Measurements from ENCODE around the gene TXNRD1. TPM values are rescaled to one million over a fixed set of nuclear protein-coding genes. Genes with fewer than 3 reads are reported as not detected.

Gene TXNRD1
- total and polyA plus RNA-seq, 8 donors, result 19.4 to 208 (median 76.8) TPM

DNA sequence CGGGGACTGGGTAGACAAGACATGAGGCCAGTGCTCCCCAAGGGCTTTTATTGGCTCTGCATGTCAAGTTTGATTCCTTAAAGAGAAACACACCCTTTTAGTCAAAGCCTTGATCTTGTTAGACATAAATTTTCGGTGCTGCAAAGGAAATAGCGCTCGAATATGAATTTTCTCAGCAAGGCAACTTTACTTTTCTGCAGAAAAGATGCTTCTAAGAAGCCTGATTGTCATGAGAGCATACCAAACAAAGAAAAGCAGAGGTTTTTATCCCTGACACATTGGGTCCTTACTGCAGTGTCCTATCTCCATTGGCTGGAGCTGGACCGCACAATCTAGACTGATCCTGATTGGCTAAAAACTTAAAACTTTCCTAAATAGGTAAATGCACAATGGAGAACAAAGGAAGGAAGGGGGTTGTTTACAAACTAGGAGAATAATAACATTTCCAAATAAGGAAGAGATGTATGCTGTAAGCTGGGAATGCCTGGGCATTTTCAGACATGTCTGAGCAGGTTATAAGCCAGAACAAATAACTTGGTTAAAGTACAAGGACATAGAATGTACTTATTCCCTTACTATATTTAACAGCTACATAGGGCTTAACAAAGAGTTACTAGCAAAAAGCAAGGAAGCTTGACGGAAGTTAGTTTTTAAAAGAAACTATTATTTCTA, 17.2 kb downstream of the TXNRD1 start:
- no peaks in the 10 kb centered on the region for H3K27me3 ChIP-seq
- no peak overlapping the region for H3K4me3 ChIP-seq
- H3K4me1 ChIP-seq, result no peaks in the 10 kb centered on the region
- WGBS, 5 donors, result 88 to 96% (median 94%) methylated on average over 6 of the region's 6 CpGs
- TF ChIP-seq POLR2A (IDR thresholded peaks at IDR 0.05) (no peak), POLR2AphosphoS5 (IDR thresholded peaks at IDR 0.05) (no peak), CTCF (IDR thresholded peaks at IDR 0.05) (no peak), EP300 (IDR thresholded peaks at IDR 0.05) (no peak)
- no peak overlapping the region for H3K27ac ChIP-seq
- no peaks in the 10 kb centered on the region for H3K36me3 ChIP-seq
- no peak for DNase-seq
- peaks cover 11 to 43% (median 36%) of the 10 kb centered on the region in 4 donors for H3K9me3 ChIP-seq
- intact Hi-C loops (cut with DNase I; ENCODE audit: low total_unique reads), result no loop called here

- no peaks in the 10 kb centered on the region for H3K27me3 ChIP-seq
- no peaks in the 10 kb centered on the region for H3K36me3 ChIP-seq
- H3K4me1 ChIP-seq, result no peaks in the 10 kb centered on the region
- 91 to 98% (median 94%) methylated on average over 7 of the region's 7 CpGs for WGBS, 5 donors
- intact Hi-C loops (cut with DNase I; ENCODE audit: low total_unique reads), result no loop called here
- TF ChIP-seq EP300 (IDR thresholded peaks at IDR 0.05) (no peak), POLR2AphosphoS5 (IDR thresholded peaks at IDR 0.05) (no peak), CTCF (IDR thresholded peaks at IDR 0.05) (no peak), POLR2A (IDR thresholded peaks at IDR 0.05) (no peak)
- H3K9me3 ChIP-seq, result peaks cover 11 to 43% (median 36%) of the 10 kb centered on the region in 4 donors
- H3K27ac ChIP-seq, result no peak overlapping the region
- H3K4me3 ChIP-seq, result no peak overlapping the region
- DNase-seq, result no peak
Measured at GRCh38 chr12:104234926-104235499, 19.4 kb downstream of the TXNRD1 start.

DNA sequence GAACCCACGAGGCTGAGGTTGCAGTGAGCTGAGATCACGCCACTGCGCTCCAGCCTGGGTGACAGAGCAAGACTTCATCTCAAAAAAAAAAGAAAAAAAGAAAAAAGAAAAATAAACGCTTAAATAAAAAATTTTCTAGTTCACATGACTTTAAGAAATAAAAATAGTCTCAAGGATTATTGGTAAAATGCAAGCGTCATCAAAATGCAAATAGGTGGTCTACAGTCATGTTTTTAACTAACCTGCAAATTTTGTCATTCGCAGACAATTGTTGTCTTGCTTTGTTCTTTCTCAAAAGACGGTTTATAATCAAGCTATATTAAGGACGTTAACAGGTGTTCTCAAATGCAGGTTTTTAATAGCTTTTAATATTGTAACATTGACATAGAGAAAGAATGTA, 22.4 kb downstream of the TXNRD1 start:
- no peaks in the 10 kb centered on the region for H3K4me1 ChIP-seq
- DNase-seq, result no peak
- intact Hi-C loops (cut with DNase I; ENCODE audit: low total_unique reads), result no loop called here
- H3K27ac ChIP-seq, result no peak overlapping the region
- no peaks in the 10 kb centered on the region for H3K27me3 ChIP-seq
- H3K36me3 ChIP-seq, result no peaks in the 10 kb centered on the region
- no peak overlapping the region for H3K4me3 ChIP-seq
- 88 to 95% (median 92%) methylated on average over 8 of the region's 8 CpGs for WGBS, 5 donors
- H3K9me3 ChIP-seq, result peaks cover 7 to 32% (median 26%) of the 10 kb centered on the region in 4 donors
- no peak for TF ChIP-seq EP300 (IDR thresholded peaks at IDR 0.05)
- TF ChIP-seq CTCF (IDR thresholded peaks at IDR 0.05), result no peak
- no peak for TF ChIP-seq POLR2AphosphoS5 (IDR thresholded peaks at IDR 0.05)
- no peak for TF ChIP-seq POLR2A (IDR thresholded peaks at IDR 0.05)

GRCh38 chr12:104242546-104243206, 27.1 kb downstream of the TXNRD1 start:
- H3K36me3 ChIP-seq, result no peaks in the 10 kb centered on the region
- DNase-seq, result no peak
- no peak overlapping the region for H3K27ac ChIP-seq
- intact Hi-C loops (cut with DNase I; ENCODE audit: low total_unique reads), result no loop called here
- no peaks in the 10 kb centered on the region for H3K4me1 ChIP-seq
- no peaks in the 10 kb centered on the region for H3K27me3 ChIP-seq
- WGBS, 5 donors, result 49 to 72% (median 53%) methylated on average over 3 of the region's 3 CpGs
- no peak for TF ChIP-seq POLR2AphosphoS5 (IDR thresholded peaks at IDR 0.05)
- no peak for TF ChIP-seq CTCF (IDR thresholded peaks at IDR 0.05)
- no peak for TF ChIP-seq EP300 (IDR thresholded peaks at IDR 0.05)
- no peak for TF ChIP-seq POLR2A (IDR thresholded peaks at IDR 0.05)
- H3K4me3 ChIP-seq, result no peak overlapping the region
- no peaks in the 10 kb centered on the region for H3K9me3 ChIP-seq
